Calu3 (cell line): ENCODE measurements around the gene SEC61A2. TPM values are rescaled to one million over a fixed set of nuclear protein-coding genes. Genes with fewer than 3 reads are reported as not detected.

Experiments used
- BruUV-seq: library from RNA; stranded (reverse); fragments of 400-500 nt; replicated peaks from 2 replicates; lab custom pipeline; 2021; lab: Mats Ljungman, UMichigan
- CTCF ChIA-PET: fragments of 300-600 bp; sonication (Branson Sonifier 250); formaldehyde crosslinking; loops from one replicate; lab custom pipeline; 2022; ENCODE audit warnings: antibody characterized with exemption; lab: Charles Lee
- DNase-seq: peaks from one replicate; pipeline ENCODE4 v3.0.0; 2022
- H3K27ac Mint-ChIP-seq: one replicate; pipeline ENCODE4 v1.8.0; 2022; ENCODE audit warnings: mixed read lengths; ENCODE audit not compliant: unreplicated experiment
- H3K27me3 Mint-ChIP-seq: one replicate; pipeline ENCODE4 v1.8.0; 2022; ENCODE audit warnings: mixed read lengths; ENCODE audit not compliant: unreplicated experiment
- H3K36me3 Mint-ChIP-seq: one replicate; pipeline ENCODE4 v1.8.0; 2022; ENCODE audit warnings: mild to moderate bottlenecking, moderate library complexity, mixed read lengths; ENCODE audit not compliant: insufficient read depth, unreplicated experiment
- H3K4me1 Mint-ChIP-seq: one replicate; pipeline ENCODE4 v1.8.0; 2022; ENCODE audit warnings: mild to moderate bottlenecking, low read depth, mixed read lengths; ENCODE audit not compliant: unreplicated experiment
- H3K4me3 Mint-ChIP-seq: one replicate; pipeline ENCODE4 v1.8.0; 2022; ENCODE audit warnings: mild to moderate bottlenecking, low read depth, moderate library complexity, mixed read lengths; ENCODE audit not compliant: unreplicated experiment
- H3K9me3 Mint-ChIP-seq: one replicate; pipeline ENCODE4 v1.8.0; 2022; ENCODE audit warnings: low read depth, mixed read lengths; ENCODE audit not compliant: unreplicated experiment
- CTCF ChIP-seq: fragments of 200-600 bp; IDR thresholded peaks from one replicate; pipeline ENCODE4 v1.8.0; 2022; ENCODE audit warnings: antibody characterized with exemption; ENCODE audit not compliant: unreplicated experiment
- intact Hi-C: fragments of 100-400 bp; cut with micrococcal nuclease; formaldehyde crosslinking; loops from one replicate; pipeline ENCODE4 v1.10.0; 2022; ENCODE audit not compliant: unreplicated experiment
- total RNA-seq: library from RNA; stranded (reverse); gene quantifications from 2 replicates; pipeline ENCODE4 v1.2.3, GENCODE V29; 2022

SEC61A2 gene
- total RNA-seq, 1 experiment from 2014 or later: 7.0 TPM

GRCh38 chr10:12193193-12193592 is 63.7 kb downstream of the SEC61A2 start:
- Mint-ChIP-seq H3K4me1 (peaks cover 19% of the 10 kb centered on the region), H3K9me3 (no peaks in the 10 kb centered on the region), H3K36me3 (peaks cover 41% of the 10 kb centered on the region), H3K4me3 (no peak overlapping the region), H3K27me3 (no peaks in the 10 kb centered on the region), H3K27ac (no peak overlapping the region)
- no peak for TF ChIP-seq CTCF
- CTCF ChIA-PET: interaction anchor here (0.6 kb wide), 1 partner anchor 513 kb away, joined by 4 read pairs; no protein-coding TSS in a partner anchor
- intact Hi-C loops: no loop called here
- DNase-seq: no peak
- BruUV-seq: no TSS peak

DNA sequence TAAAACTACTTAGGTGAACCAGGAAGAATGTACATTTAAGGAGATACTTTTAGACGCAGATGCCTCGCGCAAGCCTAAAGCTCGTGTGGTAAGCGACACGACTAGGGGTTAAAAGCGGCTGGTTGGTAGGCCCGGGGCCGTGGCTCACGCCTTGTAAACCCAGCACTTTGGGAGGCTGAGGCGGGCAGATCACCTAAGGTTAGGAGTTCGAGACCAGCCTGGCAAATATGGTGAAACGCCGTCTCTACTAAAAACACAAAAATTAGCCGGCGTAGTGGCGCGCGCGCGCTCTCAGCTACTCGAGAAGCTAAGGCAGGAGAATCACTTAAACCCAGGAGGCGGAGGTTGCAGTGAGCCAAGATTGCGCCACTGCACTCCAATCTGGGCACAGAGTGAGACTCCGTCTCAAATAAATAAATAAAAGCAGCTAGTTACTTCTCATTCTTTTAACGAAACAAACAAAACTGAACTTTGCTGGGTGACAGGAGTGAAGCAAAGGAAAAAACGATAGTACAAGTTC is 65.3 kb downstream of the SEC61A2 start:
- peak overlapping the region; percentile 92 for H3K4me3 Mint-ChIP-seq
- TSS peak; percentile 35 for BruUV-seq
- peaks cover 19% of the 10 kb centered on the region for H3K4me1 Mint-ChIP-seq
- peak overlapping the region; percentile 90 for H3K27ac Mint-ChIP-seq
- DNase-seq: peak; percentile 17
- intact Hi-C loops: no loop called here
- H3K36me3 Mint-ChIP-seq: peaks cover 40% of the 10 kb centered on the region
- CTCF ChIA-PET: interaction anchor here (1.5 kb wide), 1 partner anchor 25 kb away, joined by 3 read pairs; no protein-coding TSS in a partner anchor
- H3K9me3 Mint-ChIP-seq: no peaks in the 10 kb centered on the region
- no peaks in the 10 kb centered on the region for H3K27me3 Mint-ChIP-seq
- TF ChIP-seq CTCF: no peak

DNA sequence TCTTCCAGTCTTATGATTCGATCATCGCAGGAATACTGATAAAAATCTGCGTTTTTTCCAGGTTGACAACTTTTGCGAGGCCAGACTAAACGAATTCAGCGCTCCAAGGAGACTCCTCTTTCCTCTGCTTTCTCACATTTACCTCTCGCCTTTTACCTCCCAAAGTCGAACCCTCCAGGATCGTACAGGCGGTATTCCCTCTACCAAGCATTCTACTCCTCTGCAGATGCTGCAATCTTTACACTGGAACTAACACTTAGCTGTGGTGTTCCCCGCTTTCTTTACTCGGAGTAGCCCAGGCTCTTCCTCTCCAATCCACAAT is 65.8 kb downstream of the SEC61A2 start:
- Mint-ChIP-seq H3K4me3 (peak overlapping the region; percentile 92), H3K27ac (peak overlapping the region; percentile 90), H3K27me3 (no peaks in the 10 kb centered on the region), H3K4me1 (peaks cover 19% of the 10 kb centered on the region), H3K36me3 (peaks cover 40% of the 10 kb centered on the region), H3K9me3 (no peaks in the 10 kb centered on the region)
- no TSS peak for BruUV-seq
- no peak for TF ChIP-seq CTCF
- CTCF ChIA-PET: interaction anchor here (0.7 to 1.5 kb wide), 3 partner anchors 21 to 28 kb away, joined by 3 read pairs; no protein-coding TSS in a partner anchor
- intact Hi-C loops: no loop called here
- no peak for DNase-seq

DNA sequence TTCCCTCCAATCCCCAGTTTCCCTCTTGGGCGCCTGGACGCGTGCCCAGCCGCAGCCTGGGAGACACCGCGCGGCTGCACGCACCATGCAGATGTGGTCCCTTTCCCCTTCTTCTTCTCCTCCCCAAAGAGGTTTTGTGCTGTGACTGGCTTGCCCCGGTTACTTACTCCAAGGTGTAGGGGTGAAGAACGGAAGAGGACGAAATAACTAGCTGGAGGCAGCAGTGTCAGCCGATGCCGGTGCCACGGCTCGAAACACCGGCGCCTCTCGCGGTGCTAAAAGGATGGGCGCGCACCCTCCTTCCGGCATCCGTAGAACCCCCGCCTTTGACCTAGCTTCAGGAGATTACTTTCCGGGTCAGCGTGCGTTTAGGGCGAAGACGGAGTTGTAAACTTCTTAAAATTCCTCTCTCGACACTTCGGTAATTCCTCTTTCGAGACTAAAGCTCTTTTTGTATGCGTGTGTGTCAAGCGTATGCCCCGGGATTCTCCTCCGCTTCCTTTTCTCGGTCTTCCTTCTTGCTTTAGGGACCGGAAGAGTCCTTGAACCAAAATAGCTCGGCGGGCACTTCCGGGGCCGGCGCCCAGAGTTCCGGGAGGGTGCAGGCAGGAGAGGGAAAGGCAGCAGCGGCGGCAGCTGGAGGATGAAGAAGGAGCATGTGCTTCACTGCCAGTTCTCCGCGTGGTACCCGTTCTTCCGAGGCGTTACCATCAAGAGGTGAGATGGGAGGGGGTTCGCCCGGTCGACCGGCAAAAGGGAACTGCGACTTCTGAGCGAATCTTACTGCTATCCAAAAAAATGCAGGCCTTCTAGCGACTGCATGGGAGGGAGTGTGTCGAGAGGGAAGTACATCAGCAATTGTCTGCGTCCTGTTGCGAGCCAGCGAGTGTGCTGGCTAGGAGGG is 66.4 kb downstream of the SEC61A2 start, which contains the start of the genes CDC123 and NUDT5:
CDC123 (plus strand) TSS at position 586 of the 904 bp plus-strand sequence; CDS start at position 644, 58 bp downstream.
NUDT5 (minus strand) TSS at position 289 of the 904 bp plus-strand sequence. CDS start 9,600 bp downstream, outside the sequence.
- no TSS peak for BruUV-seq
- intact Hi-C loops: no loop called here

More for the DNA sequence above, 66.4 kb downstream of the SEC61A2 start, which contains the start of the genes CDC123 and NUDT5:
- Mint-ChIP-seq H3K27ac (peak within 1 kb of the TSS; percentile 90), H3K27me3 (no peaks in the 10 kb centered on the region), H3K4me3 (peak within 1 kb of the TSS; percentile 92), H3K9me3 (no peaks in the 10 kb centered on the region), H3K36me3 (peaks cover 40% of the 10 kb centered on the region), H3K4me1 (peaks cover 19% of the 10 kb centered on the region)
- CTCF ChIA-PET: interaction anchor here (0.7 to 1.5 kb wide), 3 partner anchors 22 to 28 kb away, joined by 3 read pairs; no protein-coding TSS in a partner anchor
- peak; percentile 86 for DNase-seq
- no peak for TF ChIP-seq CTCF
